ENCODE results near the gene PIGN. TPM values are rescaled to one million over a fixed set of nuclear protein-coding genes. Genes with fewer than 3 reads are reported as not detected.

Gene PIGN
- polyA plus RNA-seq, 1 experiment = 33.7 TPM

GRCh38 chr18:62098960-62099359 lies 87.9 kb downstream of the PIGN start:
- no peak overlapping the region for H3K27ac ChIP-seq (ENCODE audit: low read depth, low read length)
- no peak overlapping the region for H3K4me3 ChIP-seq (ENCODE audit: low read depth, low read length)
- ChIA-PET POLR2A (no interaction called here), CTCF (no interaction called here)
- no peaks in the 10 kb centered on the region for H3K9me3 ChIP-seq (ENCODE audit: control insufficient read depth, insufficient read depth, low read length)
- DNase-seq (ENCODE audit: low read depth, low spot score) = no peak
- H3K27me3 ChIP-seq (ENCODE audit: control insufficient read depth, insufficient read depth, low read length) = no peaks in the 10 kb centered on the region
- TF ChIP-seq CTCF (IDR thresholded peaks at IDR 0.05; ENCODE audit: low read depth, low read length) = no peak

DNA sequence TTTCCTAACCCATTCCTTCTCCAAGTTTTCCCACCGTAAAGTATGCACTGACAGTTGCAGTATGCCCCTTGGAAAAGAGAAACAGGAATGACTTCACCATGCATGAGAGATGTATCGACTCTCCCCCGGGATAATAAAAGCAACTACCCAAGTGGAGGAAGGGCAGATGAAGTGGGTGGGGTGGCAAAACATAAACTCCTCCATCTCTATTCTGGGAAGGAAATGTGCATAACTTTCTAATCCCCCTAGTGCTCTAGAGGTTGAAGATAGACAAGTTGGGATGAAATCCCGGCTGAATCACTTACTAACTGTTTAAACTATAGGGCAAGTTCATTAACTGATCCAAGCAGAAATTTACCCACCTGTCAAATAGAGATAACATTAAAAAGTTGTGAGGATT lies 89.2 kb downstream of the PIGN start:
- H3K27ac ChIP-seq (ENCODE audit: low read depth, low read length) = no peak overlapping the region
- H3K9me3 ChIP-seq (ENCODE audit: control insufficient read depth, insufficient read depth, low read length) = no peaks in the 10 kb centered on the region
- ChIA-PET CTCF (no interaction called here), POLR2A (no interaction called here)
- no peak for DNase-seq (ENCODE audit: low read depth, low spot score)
- H3K4me3 ChIP-seq (ENCODE audit: low read depth, low read length) = no peak overlapping the region
- no peak for TF ChIP-seq CTCF (IDR thresholded peaks at IDR 0.05; ENCODE audit: low read depth, low read length)
- no peaks in the 10 kb centered on the region for H3K27me3 ChIP-seq (ENCODE audit: control insufficient read depth, insufficient read depth, low read length)

DNA sequence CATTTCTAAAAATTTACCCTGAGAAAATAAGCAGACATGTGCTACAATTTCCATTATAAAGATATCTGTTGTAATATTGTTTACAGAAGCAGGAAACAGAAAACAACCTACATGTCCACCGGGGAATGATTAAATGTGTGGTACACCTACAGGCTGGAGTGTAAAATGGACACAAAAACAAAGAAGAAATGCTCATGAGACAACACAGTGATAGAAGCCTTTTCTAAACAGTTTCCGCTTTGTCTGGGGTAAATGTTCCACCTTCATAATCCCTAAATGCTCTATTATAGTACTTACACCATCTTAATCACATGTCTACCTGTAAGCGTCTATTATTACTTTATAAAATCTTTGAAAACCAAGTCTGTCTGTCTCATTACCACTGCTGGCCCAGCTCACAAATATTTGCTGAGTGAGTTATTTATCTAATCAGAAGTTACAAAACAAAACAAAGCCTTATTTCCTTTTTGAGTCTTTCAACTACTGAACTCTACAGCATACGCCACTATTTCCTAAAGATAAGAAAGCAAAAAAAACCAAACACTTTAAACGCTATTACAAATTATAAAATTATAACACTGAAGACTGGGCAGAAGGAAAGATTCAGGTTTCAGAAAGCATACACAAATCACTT lies 95.3 kb downstream of the PIGN start:
- no peak for DNase-seq (ENCODE audit: low read depth, low spot score)
- no peaks in the 10 kb centered on the region for H3K27me3 ChIP-seq (ENCODE audit: control insufficient read depth, insufficient read depth, low read length)
- H3K27ac ChIP-seq (ENCODE audit: low read depth, low read length) = no peak overlapping the region
- ChIA-PET POLR2A (no interaction called here), CTCF (interaction anchor here (0.8 kb wide), 1 partner anchor 510 kb away, joined by 3 read pairs; no protein-coding TSS in a partner anchor)
- TF ChIP-seq CTCF (IDR thresholded peaks at IDR 0.05; ENCODE audit: low read depth, low read length) = no peak
- no peaks in the 10 kb centered on the region for H3K9me3 ChIP-seq (ENCODE audit: control insufficient read depth, insufficient read depth, low read length)
- no peak overlapping the region for H3K4me3 ChIP-seq (ENCODE audit: low read depth, low read length)

DNA sequence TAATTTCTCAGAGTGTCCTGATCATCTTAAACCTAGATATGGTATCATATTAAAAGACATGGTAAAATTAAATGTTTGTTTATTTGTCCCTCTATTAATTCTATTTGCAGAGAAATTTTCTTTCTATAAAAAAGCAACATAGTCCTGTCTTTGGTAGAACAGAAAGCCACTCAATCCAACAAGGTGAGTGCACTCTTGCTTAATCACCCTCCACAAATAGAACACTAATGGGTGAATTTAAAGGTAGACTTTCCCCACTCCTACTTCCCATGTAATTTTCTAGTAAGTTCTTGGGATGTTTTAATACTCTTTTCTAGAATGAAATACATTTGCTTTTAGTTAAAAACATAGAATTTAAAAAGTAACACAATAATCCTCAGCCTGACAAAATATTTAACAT lies 97.7 kb downstream of the PIGN start:
- ChIA-PET POLR2A (no interaction called here), CTCF (no interaction called here)
- no peak for DNase-seq (ENCODE audit: low read depth, low spot score)
- Histone ChIP-seq H3K27ac (ENCODE audit: low read depth, low read length) (no peak overlapping the region), H3K9me3 (ENCODE audit: control insufficient read depth, insufficient read depth, low read length) (no peaks in the 10 kb centered on the region), H3K27me3 (ENCODE audit: control insufficient read depth, insufficient read depth, low read length) (no peaks in the 10 kb centered on the region), H3K4me3 (ENCODE audit: low read depth, low read length) (no peak overlapping the region)
- TF ChIP-seq CTCF (IDR thresholded peaks at IDR 0.05; ENCODE audit: low read depth, low read length) = no peak

DNA sequence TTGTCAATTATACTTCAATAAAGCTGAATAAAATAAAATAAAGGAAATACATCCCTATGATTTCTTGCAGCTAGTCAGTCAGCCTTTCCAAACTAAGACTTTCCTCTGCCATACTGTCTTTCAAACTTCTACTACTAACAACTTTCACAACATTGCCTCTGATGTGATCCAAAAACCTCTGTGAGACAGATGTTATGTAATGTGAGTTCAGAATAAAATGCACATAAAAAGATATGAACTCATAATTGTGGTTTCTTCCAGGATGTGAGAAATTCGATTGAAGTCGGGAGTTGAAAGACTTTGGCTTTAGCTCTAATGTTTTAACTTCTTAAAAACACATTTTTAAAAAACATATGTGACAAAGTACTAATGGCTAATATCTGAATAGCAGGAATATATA lies 98.7 kb downstream of the PIGN start:
- CTCF ChIA-PET = no interaction called here
- DNase-seq (ENCODE audit: low read depth, low spot score) = no peak
- no peak overlapping the region for H3K4me3 ChIP-seq (ENCODE audit: low read depth, low read length)
- no peak overlapping the region for H3K27ac ChIP-seq (ENCODE audit: low read depth, low read length)
- no peak for TF ChIP-seq CTCF (IDR thresholded peaks at IDR 0.05; ENCODE audit: low read depth, low read length)
- H3K27me3 ChIP-seq (ENCODE audit: control insufficient read depth, insufficient read depth, low read length) = no peaks in the 10 kb centered on the region
- POLR2A ChIA-PET = no interaction called here
- H3K9me3 ChIP-seq (ENCODE audit: control insufficient read depth, insufficient read depth, low read length) = no peaks in the 10 kb centered on the region

Measured in AG04450 (cell line).